Subcutaneous abdominal adipose tissue (tissue), 5 donors: ENCODE data around the gene BDH1.
"Not testable (repeated sequence)": the region's sequence is repeated elsewhere in the genome, so short reads cannot be mapped to it uniquely, and the experiment has no call there.

Source experiments
- H3K27ac ChIP-seq: one replicate; pipeline ENCODE4 v1.7.0; 2013; ENCODE audit warnings: low read depth, mild to moderate bottlenecking, inconsistent platforms, low read length, moderate library complexity
- H3K27me3 ChIP-seq, 5 donors: one replicate each; pipeline ENCODE4 v1.7.0; 2013; ENCODE audit warnings: low read length in 5 of 5, inconsistent platforms in 1 of 5; ENCODE audit not compliant: control insufficient read depth in 5 of 5, insufficient read depth in 4 of 5
- H3K36me3 ChIP-seq, 5 donors: one replicate each; pipeline ENCODE4 v1.7.0; 2013; ENCODE audit warnings: low read length in 5 of 5; ENCODE audit not compliant: control insufficient read depth in 5 of 5, insufficient read depth in 5 of 5
- H3K4me1 ChIP-seq, 5 donors: one replicate each; pipeline ENCODE4 v1.7.0; 2013; ENCODE audit warnings: low read length in 5 of 5, mild to moderate bottlenecking in 3 of 5, moderate library complexity in 1 of 5; ENCODE audit not compliant: control insufficient read depth in 5 of 5, insufficient read depth in 5 of 5
- H3K4me3 ChIP-seq, 5 donors: one replicate each; pipeline ENCODE4 v1.7.0; 2013; ENCODE audit warnings: low read length in 5 of 5, low read depth in 1 of 5
- H3K9ac ChIP-seq, 5 donors: one replicate each; pipeline ENCODE4 v1.7.0; 2013; ENCODE audit warnings: low read length in 5 of 5, mild to moderate bottlenecking in 4 of 5, moderate library complexity in 3 of 5
- H3K9me3 ChIP-seq, 5 donors: one replicate each; pipeline ENCODE4 v1.7.0; 2013; ENCODE audit warnings: low read length in 5 of 5; ENCODE audit not compliant: control insufficient read depth in 5 of 5
- donor health status: healthy.
- donor health status: healthy.
- donor health status: healthy.
- donor health status: healthy.
- donor health status: healthy.

The BDH1 gene

GRCh38 chr3:197478746-197479668 is 76.8 kb downstream of the BDH1 start:
- no peaks in the 10 kb centered on the region for H3K9me3 ChIP-seq
- H3K9ac ChIP-seq, result no peak overlapping the region
- H3K36me3 ChIP-seq, result no peaks in the 10 kb centered on the region
- H3K27ac ChIP-seq, result no peak overlapping the region
- peaks cover 0 to 9% (median 5%) of the 10 kb centered on the region in 5 donors for H3K4me1 ChIP-seq
- peaks cover 0 to 3% (median 0%) of the 10 kb centered on the region in 5 donors for H3K27me3 ChIP-seq
- no peak overlapping the region for H3K4me3 ChIP-seq

GRCh38 chr3:197477816-197478215 is 78.0 kb downstream of the BDH1 start:
- peaks cover 0 to 16% (median 13%) of the 10 kb centered on the region in 5 donors for H3K4me1 ChIP-seq
- H3K36me3 ChIP-seq, H3K9me3 ChIP-seq, H3K27me3 ChIP-seq, H3K9ac ChIP-seq, H3K27ac ChIP-seq, H3K4me3 ChIP-seq: not testable (repeated sequence)

- H3K27me3 ChIP-seq, result peaks cover 0 to 3% (median 0%) of the 10 kb centered on the region in 5 donors
- no peak overlapping the region for H3K9ac ChIP-seq
- no peak overlapping the region for H3K27ac ChIP-seq
- H3K4me1 ChIP-seq, result peaks cover 0 to 28% (median 21%) of the 10 kb centered on the region in 5 donors
- no peak overlapping the region for H3K4me3 ChIP-seq
- no peaks in the 10 kb centered on the region for H3K9me3 ChIP-seq
- H3K36me3 ChIP-seq, result no peaks in the 10 kb centered on the region
These were observed 79.7 kb downstream of the BDH1 start for GRCh38 chr3:197475997-197476525.

- Histone ChIP-seq H3K27ac (no peak overlapping the region), H3K4me1 (peaks cover 0 to 28% (median 21%) of the 10 kb centered on the region in 5 donors), H3K36me3 (no peaks in the 10 kb centered on the region), H3K9ac (no peak overlapping the region), H3K27me3 (peaks cover 0 to 3% (median 0%) of the 10 kb centered on the region in 5 donors), H3K9me3 (no peaks in the 10 kb centered on the region), H3K4me3 (no peak overlapping the region)
These were observed 80.3 kb downstream of the BDH1 start for GRCh38 chr3:197475514-197475913.

GRCh38 chr3:197472151-197472550 is 83.6 kb downstream of the BDH1 start:
- no peak overlapping the region for H3K27ac ChIP-seq
- no peak overlapping the region for H3K9ac ChIP-seq
- no peaks in the 10 kb centered on the region for H3K9me3 ChIP-seq
- H3K36me3 ChIP-seq, result no peaks in the 10 kb centered on the region
- peaks cover 0 to 13% (median 0%) of the 10 kb centered on the region in 5 donors for H3K27me3 ChIP-seq
- peaks cover 2 to 38% (median 31%) of the 10 kb centered on the region in 5 donors for H3K4me1 ChIP-seq
- H3K4me3 ChIP-seq, result no peak overlapping the region

- Histone ChIP-seq H3K4me3 (no peak overlapping the region), H3K9me3 (no peaks in the 10 kb centered on the region), H3K27me3 (peaks cover 0 to 13% (median 0%) of the 10 kb centered on the region in 5 donors), H3K36me3 (no peaks in the 10 kb centered on the region), H3K4me1 (peaks cover 5 to 45% (median 38%) of the 10 kb centered on the region in 5 donors), H3K9ac (no peak overlapping the region), H3K27ac (no peak overlapping the region)
These were observed 84.4 kb downstream of the BDH1 start for GRCh38 chr3:197471221-197472010.

GRCh38 chr3:197468866-197469382 is 86.8 kb downstream of the BDH1 start:
- Histone ChIP-seq H3K27ac (no peak overlapping the region), H3K9me3 (no peaks in the 10 kb centered on the region), H3K36me3 (no peaks in the 10 kb centered on the region), H3K4me1 (peaks cover 5 to 50% (median 41%) of the 10 kb centered on the region in 5 donors), H3K9ac (no peak overlapping the region), H3K27me3 (peaks cover 0 to 10% (median 0%) of the 10 kb centered on the region in 5 donors), H3K4me3 (no peak overlapping the region)

- Histone ChIP-seq H3K27me3 (peaks cover 0 to 10% (median 0%) of the 10 kb centered on the region in 5 donors), H3K27ac (no peak overlapping the region), H3K9me3 (no peaks in the 10 kb centered on the region), H3K4me3 (no peak overlapping the region), H3K9ac (no peak overlapping the region), H3K36me3 (no peaks in the 10 kb centered on the region), H3K4me1 (peaks cover 5 to 45% (median 36%) of the 10 kb centered on the region in 5 donors)
These were observed 87.6 kb downstream of the BDH1 start for GRCh38 chr3:197468167-197468566.

- H3K9ac ChIP-seq, result peak overlapping the region in 2 of 5 donors; percentile 6 to 20
- H3K9me3 ChIP-seq, result no peaks in the 10 kb centered on the region
- peaks cover 0 to 10% (median 0%) of the 10 kb centered on the region in 5 donors for H3K27me3 ChIP-seq
- H3K4me1 ChIP-seq, result peaks cover 5 to 32% (median 25%) of the 10 kb centered on the region in 5 donors
- no peak overlapping the region for H3K27ac ChIP-seq
- no peaks in the 10 kb centered on the region for H3K36me3 ChIP-seq
- H3K4me3 ChIP-seq, result no peak overlapping the region
These were observed 89.0 kb downstream of the BDH1 start for GRCh38 chr3:197466586-197467399.
